GM19240 (cell line): Measurements from ENCODE around the gene ZNF716.
"Not testable (repeated sequence)": the region's sequence is repeated elsewhere in the genome, so short reads cannot be mapped to it uniquely, and the experiment has no call there.

Source experiments
- DNase-seq: peaks from one replicate; pipeline ENCODE4 v3.0.0; 2011; ENCODE audit warnings: low spot score; ENCODE audit not compliant: insufficient read length

Gene ZNF716

GRCh38 chr7:57425969-57426628 is 23.9 kb upstream of the ZNF716 start:
- DNase-seq: no peak

GRCh38 chr7:57426629-57427003 is 23.4 kb upstream of the ZNF716 start:
- no peak for DNase-seq

DNA sequence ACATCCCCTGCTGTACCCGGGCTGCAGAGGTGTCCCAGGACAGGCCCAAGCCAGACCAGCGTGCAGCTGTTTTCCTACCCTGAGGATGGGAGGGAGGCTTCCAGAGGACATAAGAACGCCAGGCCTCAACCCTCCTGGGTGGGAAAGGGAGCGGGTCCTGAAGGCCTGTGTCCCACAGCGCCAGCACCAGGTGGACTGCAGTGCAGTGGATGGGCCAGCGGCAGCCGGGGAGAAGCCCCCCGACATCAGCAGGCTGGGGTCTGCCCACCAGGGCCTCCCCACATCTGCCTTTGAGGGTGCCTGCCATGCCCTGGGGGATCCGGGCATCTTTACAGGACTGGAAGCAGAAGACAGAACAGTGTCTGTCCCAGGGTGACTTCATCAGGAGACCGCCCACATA is 22.8 kb upstream of the ZNF716 start:
- DNase-seq: no peak

GRCh38 chr7:57427594-57427993 is 22.4 kb upstream of the ZNF716 start:
- no peak for DNase-seq

- no peak for DNase-seq
Measured at GRCh38 chr7:57432583-57432982, 17.4 kb upstream of the ZNF716 start.

GRCh38 chr7:57437581-57437980 is 12.4 kb upstream of the ZNF716 start:
- DNase-seq: no peak

DNA sequence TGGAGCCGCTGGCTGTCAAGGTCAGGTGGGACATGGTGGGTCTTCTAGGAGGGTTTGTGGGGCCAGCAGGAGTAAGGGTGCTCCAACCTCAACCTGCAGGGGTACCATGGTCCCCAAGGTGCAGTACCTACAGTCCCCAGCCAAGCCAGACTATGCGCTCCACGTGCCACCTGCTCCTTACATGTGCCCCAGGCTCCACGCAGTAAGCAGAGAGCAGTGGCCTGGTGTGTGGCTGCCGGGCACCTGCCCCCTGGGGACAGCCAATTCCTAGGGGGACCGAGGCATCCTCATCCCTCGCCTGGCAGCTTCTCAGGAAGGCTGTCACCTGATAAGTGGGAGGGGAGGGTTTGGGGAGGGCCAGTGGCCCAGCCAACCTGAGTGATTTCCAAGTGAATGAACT is 11.7 kb upstream of the ZNF716 start:
- no peak for DNase-seq

DNA sequence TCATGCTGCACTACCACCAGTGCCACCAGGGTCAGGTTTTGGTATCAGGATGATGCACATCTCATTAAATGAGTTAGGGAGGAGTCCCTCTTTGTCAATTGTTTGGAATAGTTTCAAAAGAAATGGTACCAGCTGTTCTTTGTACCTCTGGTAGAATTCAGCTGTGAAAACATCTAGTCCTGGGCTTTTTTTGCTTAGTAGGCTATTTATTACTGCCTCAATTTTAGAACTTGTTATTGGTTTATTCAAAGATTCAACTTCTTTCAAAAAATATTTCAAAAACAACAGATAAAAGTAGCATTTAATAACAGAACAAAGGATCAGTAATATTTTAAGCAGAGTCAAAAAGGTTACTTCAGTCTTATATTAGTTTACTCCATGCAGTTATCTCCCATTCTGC is 6.4 kb upstream of the ZNF716 start:
- no peak for DNase-seq

- not testable (repeated sequence) for DNase-seq
Measured at GRCh38 chr7:57469186-57469828, 19.3 kb downstream of the ZNF716 start.

DNA sequence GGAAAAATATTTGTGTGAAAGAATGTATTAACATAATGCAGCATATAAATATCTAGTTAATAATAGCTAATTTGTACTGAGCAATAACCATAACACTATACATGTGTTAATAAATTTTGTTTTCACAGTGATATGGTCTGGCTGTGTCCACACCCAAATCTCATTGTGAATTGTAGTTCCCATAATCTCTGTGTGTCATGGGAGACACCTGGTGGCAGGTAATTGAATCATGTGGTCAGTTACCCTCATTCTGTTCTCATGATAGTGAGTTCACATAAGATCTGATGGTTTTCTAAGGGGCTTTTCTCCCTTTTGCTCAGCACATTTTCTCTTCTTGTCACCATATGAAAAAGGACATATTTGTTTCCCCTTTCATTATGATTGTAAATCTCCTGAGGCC is 30.3 kb downstream of the ZNF716 start:
- DNase-seq: not testable (repeated sequence)

- DNase-seq: not testable (repeated sequence)
Measured at GRCh38 chr7:57485022-57485421, 35.0 kb downstream of the ZNF716 start.

- no peak for DNase-seq
Measured at GRCh38 chr7:57487957-57488356, 38.0 kb downstream of the ZNF716 start.

- DNase-seq: not testable (repeated sequence)
Measured at GRCh38 chr7:57495111-57495510, 45.1 kb downstream of the ZNF716 start.

- no peak for DNase-seq
Measured at GRCh38 chr7:57496395-57496794, 46.4 kb downstream of the ZNF716 start.

GRCh38 chr7:57505176-57505575 is 55.2 kb downstream of the ZNF716 start:
- no peak for DNase-seq
